GM18526 (cell line): ENCODE measurements around the gene CDH9.

Experiments used
- POLR2A ChIP-seq: IDR thresholded peaks from 3 replicates; pipeline ENCODE4 v1.6.1; 2011; ENCODE audit not compliant: insufficient read length; ENCODE audit errors: extremely low read depth

Gene CDH9

GRCh38 chr5:27038476-27038875 is at the start of gene CDH9:
CDH9 (minus strand) TSS chr5:27038586; CDS start chr5:26988333, 50,253 bp downstream.
- no peak for TF ChIP-seq POLR2A

- TF ChIP-seq POLR2A: no peak
Observed at GRCh38 chr5:27087747-27088146, 49.4 kb upstream of the CDH9 start.

DNA sequence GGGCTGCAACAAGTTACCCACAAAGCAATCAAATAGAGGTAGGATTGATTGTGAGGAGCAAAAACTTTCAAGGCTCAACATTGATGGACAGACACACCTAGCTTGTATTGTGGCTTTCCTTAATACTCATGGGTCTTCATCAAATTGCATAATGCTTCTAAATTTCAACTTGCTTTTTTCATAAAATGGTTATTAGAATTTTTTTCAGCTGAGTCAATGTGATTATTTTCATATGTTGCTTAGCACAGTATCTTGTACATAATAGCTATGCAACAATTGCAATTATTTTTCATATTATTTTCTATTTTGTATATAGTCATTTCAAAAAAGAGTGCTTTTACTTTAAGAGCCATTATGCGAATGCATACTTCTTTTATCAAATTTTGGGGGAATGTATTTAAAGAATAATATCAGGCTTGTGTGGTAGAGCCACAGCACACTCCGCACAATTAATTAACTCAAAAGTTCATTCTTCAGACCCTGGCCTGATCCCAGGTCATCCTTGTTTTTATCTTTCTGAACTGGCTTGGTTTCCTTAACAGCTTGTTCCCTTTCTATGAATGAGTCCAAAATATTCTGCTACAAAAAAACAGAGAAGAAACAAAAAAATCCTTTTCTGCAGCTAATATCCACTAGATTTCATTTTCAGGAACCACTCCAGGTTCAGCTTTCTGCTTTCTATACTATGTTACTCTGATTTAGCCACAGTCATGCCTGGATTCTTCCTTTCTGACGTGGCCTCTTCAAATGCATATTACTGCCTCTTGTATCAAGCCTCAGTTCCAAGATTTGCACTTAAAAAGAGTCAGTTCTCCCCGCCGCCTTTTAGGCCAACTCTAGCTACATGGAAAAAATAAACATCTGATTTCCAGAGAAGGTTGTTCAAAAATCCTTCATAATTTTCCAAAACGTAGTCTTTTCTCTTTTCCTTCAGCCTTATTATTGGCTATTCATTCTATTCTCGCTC is 45.3 kb upstream of the CDH9 start:
- no peak for TF ChIP-seq POLR2A

DNA sequence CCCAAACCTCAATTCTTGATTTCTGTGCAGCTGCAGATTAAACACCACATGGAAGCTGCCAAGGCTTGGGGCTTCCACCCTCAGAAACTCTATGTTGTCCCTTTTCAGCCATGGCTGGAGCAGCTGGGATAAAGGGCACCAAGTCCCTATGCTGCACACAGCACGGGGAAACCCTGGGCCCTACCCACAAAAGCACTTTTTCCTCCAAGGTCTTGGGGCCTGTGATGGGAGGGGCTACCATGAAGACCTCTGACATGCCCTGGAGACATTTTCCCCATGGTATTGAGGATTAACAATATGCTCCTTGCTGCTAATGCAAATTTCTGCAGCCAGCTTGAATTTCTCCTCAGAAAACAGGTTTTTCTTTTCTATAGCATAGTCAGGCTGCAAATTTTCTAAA is 41.8 kb upstream of the CDH9 start:
- no peak for TF ChIP-seq POLR2A

GRCh38 chr5:27062451-27062850 is 24.1 kb upstream of the CDH9 start:
- TF ChIP-seq POLR2A: no peak

- TF ChIP-seq POLR2A: no peak
Observed at GRCh38 chr5:27048510-27048909, 10.1 kb upstream of the CDH9 start.

- no peak for TF ChIP-seq POLR2A
Observed at GRCh38 chr5:27041372-27041771, 3.0 kb upstream of the CDH9 start.

DNA sequence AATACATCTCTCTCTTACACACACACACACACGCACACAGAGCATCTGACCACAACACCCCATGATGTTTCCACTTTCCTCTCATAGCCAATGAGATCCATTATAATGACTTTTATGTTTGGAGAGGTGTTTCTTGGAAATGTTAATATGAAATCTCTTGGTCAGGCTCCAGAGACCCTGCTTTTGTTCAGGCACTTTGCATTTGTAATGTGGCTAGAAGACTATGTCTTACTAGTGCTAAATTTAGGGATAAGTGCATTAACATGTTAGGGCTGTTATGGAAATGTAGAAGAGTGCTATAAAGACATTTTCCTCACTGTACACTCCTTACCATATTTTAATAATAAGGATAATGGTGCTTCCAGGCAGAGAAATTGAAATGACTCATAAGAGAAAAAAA is 3.8 kb downstream of the CDH9 start:
- no peak for TF ChIP-seq POLR2A

- no peak for TF ChIP-seq POLR2A
Observed at GRCh38 chr5:27026801-27027200, 11.6 kb downstream of the CDH9 start.

- no peak for TF ChIP-seq POLR2A
Observed at GRCh38 chr5:27026063-27026462, 12.3 kb downstream of the CDH9 start.

DNA sequence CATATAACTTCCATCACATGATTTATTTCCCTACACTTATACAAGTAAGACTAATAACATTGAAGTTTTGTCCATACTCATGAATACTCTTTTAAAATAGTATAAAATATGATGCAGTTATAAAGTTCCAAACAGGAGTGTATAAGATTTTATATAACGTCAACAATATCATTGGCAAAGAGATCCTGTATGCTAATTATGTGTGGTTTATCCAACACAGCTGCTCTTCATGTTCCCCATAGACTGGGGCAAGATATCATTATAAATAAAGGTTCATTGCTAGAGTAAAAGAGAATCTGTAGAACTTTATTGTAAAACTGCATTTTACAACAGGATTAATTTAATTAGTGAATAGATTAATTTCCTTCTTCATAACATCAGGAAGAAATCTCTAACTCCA is 16.9 kb downstream of the CDH9 start:
- no peak for TF ChIP-seq POLR2A

GRCh38 chr5:27020973-27021372 is 17.4 kb downstream of the CDH9 start:
- TF ChIP-seq POLR2A: no peak

DNA sequence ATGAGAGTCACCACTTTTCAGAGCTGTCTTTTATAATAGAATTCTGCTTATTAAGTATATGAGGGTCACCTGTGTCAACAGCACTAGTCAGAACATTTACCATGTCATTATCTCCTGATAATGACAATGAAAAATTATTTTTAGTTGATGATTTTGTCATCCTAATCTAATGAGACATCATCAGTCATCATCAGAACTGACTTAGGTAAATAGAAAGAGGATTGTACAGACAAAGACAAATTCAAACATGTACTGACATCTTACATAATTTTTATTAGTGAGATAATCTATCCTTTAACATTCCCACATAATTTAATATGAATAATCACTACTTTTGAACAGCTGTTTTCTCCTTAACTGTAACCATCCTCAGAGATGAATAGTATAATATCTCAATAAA is 22.6 kb downstream of the CDH9 start:
- no peak for TF ChIP-seq POLR2A

DNA sequence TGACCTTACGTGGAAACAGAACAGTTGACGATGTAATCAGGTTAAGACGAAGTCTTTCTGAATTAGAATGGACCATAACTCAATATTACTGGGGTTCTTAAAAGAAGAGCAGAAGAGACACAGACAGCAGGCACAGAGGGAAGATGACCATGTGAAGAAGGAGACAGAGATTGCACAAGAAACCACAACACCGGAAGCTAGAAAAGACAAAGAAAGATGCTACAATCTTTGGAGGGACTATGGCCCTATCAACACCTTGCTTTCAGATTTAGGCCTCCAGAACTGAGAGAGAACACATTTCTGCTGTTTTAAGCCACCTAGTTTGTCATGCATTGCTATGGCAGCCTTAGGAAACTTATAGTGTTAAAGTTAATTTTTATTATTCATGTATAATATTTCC is 27.1 kb downstream of the CDH9 start:
- no peak for TF ChIP-seq POLR2A

DNA sequence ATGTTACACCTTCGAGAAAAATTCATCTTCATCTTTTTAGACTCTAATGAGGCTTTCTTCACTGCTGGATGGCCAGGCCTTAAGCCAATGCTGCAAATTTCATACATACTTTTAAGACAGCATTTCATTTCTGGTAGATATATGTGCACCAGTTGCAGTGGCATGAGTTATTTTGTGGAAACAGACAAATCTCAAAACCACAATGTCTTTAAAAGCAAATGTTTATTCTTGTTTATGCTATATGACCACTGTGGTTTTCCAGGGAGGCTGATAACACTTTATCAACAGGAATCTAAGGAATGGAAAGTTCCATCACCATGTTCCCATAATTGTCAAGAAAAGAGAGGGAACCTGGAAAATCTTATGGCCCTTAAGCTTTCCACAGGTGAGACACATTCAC is 27.7 kb downstream of the CDH9 start:
- TF ChIP-seq POLR2A: no peak

DNA sequence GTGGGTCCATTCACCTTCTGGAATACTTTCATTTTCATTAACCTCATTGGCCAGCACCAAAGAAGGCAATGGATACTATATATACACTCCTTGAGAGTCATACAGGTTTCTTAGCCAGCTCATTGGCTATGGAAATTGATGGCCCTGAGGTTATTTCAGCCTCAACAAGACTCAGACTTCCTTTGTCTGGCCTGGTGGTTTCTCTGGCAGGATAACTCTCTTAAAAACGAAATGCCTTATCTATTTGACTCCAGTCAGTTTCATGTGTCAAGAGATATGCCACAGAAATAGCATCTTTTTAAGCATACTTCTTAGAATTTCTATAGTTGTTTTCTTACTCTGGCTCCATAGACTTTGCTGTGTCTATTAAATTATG is 28.9 kb downstream of the CDH9 start:
- no peak for TF ChIP-seq POLR2A
